ACC112 (cell line): ENCODE data around the gene TNFRSF13B.

Source experiments
- H2AFZ ChIP-seq: fragments of 200-600 bp; sonication (generic); one replicate; pipeline ENCODE4 v1.6.0; 2017; ENCODE audit warnings: antibody characterized with exemption, low read length; ENCODE audit not compliant: unreplicated experiment
- H3K27ac ChIP-seq: fragments of 200-600 bp; sonication (generic); 2 replicates; pipeline ENCODE4 v1.5.1; 2014; ENCODE audit warnings: low read depth, mild to moderate bottlenecking, antibody characterized with exemption, low read length, moderate library complexity
- H3K27me3 ChIP-seq: fragments of 200-600 bp; sonication (generic); 2 replicates; pipeline ENCODE4 v1.6.1; 2014; ENCODE audit warnings: mild to moderate bottlenecking, antibody characterized with exemption, low read length, moderate library complexity, mixed read lengths; ENCODE audit not compliant: insufficient read depth
- H3K36me3 ChIP-seq: fragments of 200-600 bp; sonication (generic); 2 replicates; pipeline ENCODE4 v1.6.1; 2016; ENCODE audit warnings: mild to moderate bottlenecking, antibody characterized with exemption, low read length, moderate library complexity, mixed read lengths; ENCODE audit not compliant: insufficient read depth
- H3K4me1 ChIP-seq: fragments of 200-600 bp; sonication (generic); one replicate; pipeline ENCODE4 v1.6.1; 2016; ENCODE audit warnings: low read length, mixed read lengths; ENCODE audit not compliant: insufficient read depth, unreplicated experiment, control insufficient read depth
- H3K4me3 ChIP-seq: fragments of 200-600 bp; sonication (generic); 2 replicates; pipeline ENCODE4 v1.5.1; 2014; ENCODE audit warnings: mild to moderate bottlenecking, low read depth, low read length
- H3K79me2 ChIP-seq: fragments of 200-600 bp; sonication (generic); one replicate; pipeline ENCODE4 v1.6.0; 2016; ENCODE audit warnings: low read length; ENCODE audit not compliant: control insufficient read depth, unreplicated experiment, insufficient read depth

TNFRSF13B gene

GRCh38 chr17:16940116-16940881 lies 31.6 kb downstream of the TNFRSF13B start:
- no peaks in the 10 kb centered on the region for H3K79me2 ChIP-seq
- no peak overlapping the region for H3K4me3 ChIP-seq
- peaks cover 28% of the 10 kb centered on the region; the same call in 1 of the 2 replicates for H3K27me3 ChIP-seq
- no peaks in the 10 kb centered on the region for H3K36me3 ChIP-seq
- no peak overlapping the region for H3K27ac ChIP-seq
- H2AFZ ChIP-seq = no peak overlapping the region
- H3K4me1 ChIP-seq = peaks cover 4% of the 10 kb centered on the region

- H3K36me3 ChIP-seq = no peaks in the 10 kb centered on the region
- no peak overlapping the region for H2AFZ ChIP-seq
- H3K4me1 ChIP-seq = peaks cover 4% of the 10 kb centered on the region
- peaks cover 22% of the 10 kb centered on the region; the same call in 1 of the 2 replicates for H3K27me3 ChIP-seq
- H3K4me3 ChIP-seq = no peak overlapping the region
- no peak overlapping the region for H3K27ac ChIP-seq
- no peaks in the 10 kb centered on the region for H3K79me2 ChIP-seq
Observed at GRCh38 chr17:16939606-16940115, 32.3 kb downstream of the TNFRSF13B start.

- peaks cover 4% of the 10 kb centered on the region for H3K4me1 ChIP-seq
- no peaks in the 10 kb centered on the region for H3K79me2 ChIP-seq
- H3K36me3 ChIP-seq = no peaks in the 10 kb centered on the region
- H3K4me3 ChIP-seq = no peak overlapping the region
- peaks cover 18% of the 10 kb centered on the region; the same call in 1 of the 2 replicates for H3K27me3 ChIP-seq
- H2AFZ ChIP-seq = no peak overlapping the region
- no peak overlapping the region for H3K27ac ChIP-seq
Observed at GRCh38 chr17:16939208-16939576, 32.7 kb downstream of the TNFRSF13B start.

GRCh38 chr17:16938496-16939207 lies 33.3 kb downstream of the TNFRSF13B start:
- H3K27ac ChIP-seq = no peak overlapping the region

GRCh38 chr17:16938031-16938430 lies 33.9 kb downstream of the TNFRSF13B start:
- Histone ChIP-seq H3K36me3 (no peaks in the 10 kb centered on the region), H3K4me3 (no peak overlapping the region), H2AFZ (no peak overlapping the region), H3K79me2 (no peaks in the 10 kb centered on the region), H3K4me1 (peaks cover 4% of the 10 kb centered on the region), H3K27me3 (peaks cover 15% of the 10 kb centered on the region; the same call in 1 of the 2 replicates), H3K27ac (no peak overlapping the region)

More at GRCh38 chr17:16938496-16939207, 33.3 kb downstream of the TNFRSF13B start:
- no peaks in the 10 kb centered on the region for H3K79me2 ChIP-seq
- peaks cover 4% of the 10 kb centered on the region for H3K4me1 ChIP-seq
- H3K4me3 ChIP-seq = no peak overlapping the region
- H3K36me3 ChIP-seq = no peaks in the 10 kb centered on the region
- H3K27me3 ChIP-seq = peaks cover 15% of the 10 kb centered on the region; the same call in 1 of the 2 replicates
- no peak overlapping the region for H2AFZ ChIP-seq

GRCh38 chr17:16937431-16937830 lies 34.5 kb downstream of the TNFRSF13B start:
- Histone ChIP-seq H3K36me3 (no peaks in the 10 kb centered on the region), H3K4me1 (peaks cover 4% of the 10 kb centered on the region), H2AFZ (no peak overlapping the region), H3K79me2 (no peaks in the 10 kb centered on the region), H3K4me3 (no peak overlapping the region), H3K27me3 (peaks cover 15% of the 10 kb centered on the region; the same call in 1 of the 2 replicates), H3K27ac (no peak overlapping the region)

- H3K79me2 ChIP-seq = no peaks in the 10 kb centered on the region
- no peak overlapping the region for H3K4me3 ChIP-seq
- H3K36me3 ChIP-seq = no peaks in the 10 kb centered on the region
- H3K4me1 ChIP-seq = peaks cover 2% of the 10 kb centered on the region
- no peak overlapping the region for H3K27ac ChIP-seq
- no peak overlapping the region for H2AFZ ChIP-seq
- H3K27me3 ChIP-seq = peaks cover 15% of the 10 kb centered on the region; the same call in 1 of the 2 replicates
Observed at GRCh38 chr17:16936536-16937310, 35.2 kb downstream of the TNFRSF13B start.

GRCh38 chr17:16935786-16936185 lies 36.1 kb downstream of the TNFRSF13B start:
- H3K27ac ChIP-seq = no peak overlapping the region
- no peaks in the 10 kb centered on the region for H3K4me1 ChIP-seq
- H3K36me3 ChIP-seq = no peaks in the 10 kb centered on the region
- no peak overlapping the region for H2AFZ ChIP-seq
- no peaks in the 10 kb centered on the region for H3K79me2 ChIP-seq
- no peak overlapping the region for H3K4me3 ChIP-seq
- H3K27me3 ChIP-seq = peaks cover 15% of the 10 kb centered on the region; the same call in 1 of the 2 replicates

- no peaks in the 10 kb centered on the region for H3K36me3 ChIP-seq
Observed at GRCh38 chr17:16935241-16935663, 36.7 kb downstream of the TNFRSF13B start.

GRCh38 chr17:16934836-16935235 lies 37.1 kb downstream of the TNFRSF13B start:
- Histone ChIP-seq H3K4me1 (no peaks in the 10 kb centered on the region), H3K79me2 (no peaks in the 10 kb centered on the region), H3K27ac (no peak overlapping the region), H3K27me3 (peaks cover 15% of the 10 kb centered on the region; the same call in 1 of the 2 replicates), H3K4me3 (no peak overlapping the region), H2AFZ (no peak overlapping the region), H3K36me3 (no peaks in the 10 kb centered on the region)

More at GRCh38 chr17:16935241-16935663, 36.7 kb downstream of the TNFRSF13B start:
- no peaks in the 10 kb centered on the region for H3K79me2 ChIP-seq
- H3K27ac ChIP-seq = no peak overlapping the region
- H3K4me1 ChIP-seq = no peaks in the 10 kb centered on the region
- H3K4me3 ChIP-seq = no peak overlapping the region
- peaks cover 15% of the 10 kb centered on the region; the same call in 1 of the 2 replicates for H3K27me3 ChIP-seq
- H2AFZ ChIP-seq = no peak overlapping the region
